Fibroblast of mammary gland (primary cell): ENCODE results near the gene GGT5.
"Not testable (repeated sequence)": the region's sequence is repeated elsewhere in the genome, so short reads cannot be mapped to it uniquely, and the experiment has no call there.

Experiments
- DNase-seq: peaks from one replicate; pipeline ENCODE4 v3.0.0-alpha.2; 2010; ENCODE audit warnings: low read depth
- H3K4me3 ChIP-seq: 2 replicates; pipeline ENCODE4 v1.5.1; 2011; ENCODE audit warnings: low read depth, mild to moderate bottlenecking, low read length, moderate library complexity; ENCODE audit not compliant: control insufficient read depth
- CTCF ChIP-seq: conservative IDR thresholded peaks from 2 replicates; pipeline ENCODE4 v1.5.1; 2011; ENCODE audit warnings: low read depth, low read length, inconsistent platforms; ENCODE audit not compliant: control insufficient read depth, insufficient read depth

Gene GGT5

GRCh38 chr22:24247564-24248344 lies 2.9 kb upstream of the GGT5 start:
- peak; percentile 80 for TF ChIP-seq CTCF
- peak overlapping the region; percentile 37 for H3K4me3 ChIP-seq
- peak; percentile 99 for DNase-seq

GRCh38 chr22:24247011-24247507 lies 2.2 kb upstream of the GGT5 start:
- peak; percentile 40 for DNase-seq
- no peak overlapping the region for H3K4me3 ChIP-seq
- TF ChIP-seq CTCF, result no peak

GRCh38 chr22:24245584-24246561 lies 991 bp upstream of the GGT5 start:
- peak overlapping the region; percentile 42 for H3K4me3 ChIP-seq
- DNase-seq, result peak; percentile 93

- peak; percentile 86 for DNase-seq
- no peak for TF ChIP-seq CTCF
- peak overlapping the region; percentile 60 for H3K4me3 ChIP-seq
These were observed 616 bp downstream of the GGT5 start for GRCh38 chr22:24244144-24244787.

GRCh38 chr22:24243417-24243816 lies 1.5 kb downstream of the GGT5 start:
- H3K4me3 ChIP-seq, result peak overlapping the region; percentile 60

GRCh38 chr22:24240985-24241692 lies 3.7 kb downstream of the GGT5 start:
- not testable (repeated sequence) for DNase-seq, H3K4me3 ChIP-seq

More at GRCh38 chr22:24243417-24243816, 1.5 kb downstream of the GGT5 start:
- DNase-seq, result peak; percentile 76

GRCh38 chr22:24240381-24240780 lies 4.5 kb downstream of the GGT5 start:
- no peak for TF ChIP-seq CTCF
- no peak overlapping the region for H3K4me3 ChIP-seq
- no peak for DNase-seq

GRCh38 chr22:24238101-24238694 lies 6.7 kb downstream of the GGT5 start:
- H3K4me3 ChIP-seq, result not testable (repeated sequence)
- DNase-seq, result peak; percentile 38
